ENCODE measurements around the gene NPL.

The NPL gene

DNA sequence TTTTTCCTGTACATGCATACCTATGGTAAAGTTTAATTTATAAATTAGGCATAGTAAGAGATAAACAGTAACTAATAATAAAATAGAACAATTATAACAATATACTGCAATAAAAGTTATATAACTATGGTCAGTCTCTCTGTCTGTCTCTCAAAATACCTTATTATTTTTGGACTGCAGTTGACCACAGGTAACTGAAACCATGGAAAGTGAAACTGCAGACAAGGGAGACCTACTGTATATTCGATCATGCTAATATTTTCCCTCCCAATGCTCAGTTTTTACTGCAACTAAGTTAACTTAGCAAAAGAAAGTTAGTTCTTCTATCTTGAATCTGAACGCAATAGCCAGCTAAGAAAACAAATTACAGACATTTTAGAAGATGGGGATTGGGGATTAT lies 37.3 kb downstream of the NPL start:
- in situ Hi-C loops (cut with HindIII; ENCODE audit: low pct_ligation_motif_present, low sequenced_read_pairs) = no loop called here
- H3K4me3 ChIP-seq (ENCODE audit: low read depth, low read length) = no peak overlapping the region
- H3K27me3 ChIP-seq (replicated peaks) = no peaks in the 10 kb centered on the region
- H3K36me3 ChIP-seq (replicated peaks) = no peaks in the 10 kb centered on the region
- TF ChIP-seq, protein P1, sequence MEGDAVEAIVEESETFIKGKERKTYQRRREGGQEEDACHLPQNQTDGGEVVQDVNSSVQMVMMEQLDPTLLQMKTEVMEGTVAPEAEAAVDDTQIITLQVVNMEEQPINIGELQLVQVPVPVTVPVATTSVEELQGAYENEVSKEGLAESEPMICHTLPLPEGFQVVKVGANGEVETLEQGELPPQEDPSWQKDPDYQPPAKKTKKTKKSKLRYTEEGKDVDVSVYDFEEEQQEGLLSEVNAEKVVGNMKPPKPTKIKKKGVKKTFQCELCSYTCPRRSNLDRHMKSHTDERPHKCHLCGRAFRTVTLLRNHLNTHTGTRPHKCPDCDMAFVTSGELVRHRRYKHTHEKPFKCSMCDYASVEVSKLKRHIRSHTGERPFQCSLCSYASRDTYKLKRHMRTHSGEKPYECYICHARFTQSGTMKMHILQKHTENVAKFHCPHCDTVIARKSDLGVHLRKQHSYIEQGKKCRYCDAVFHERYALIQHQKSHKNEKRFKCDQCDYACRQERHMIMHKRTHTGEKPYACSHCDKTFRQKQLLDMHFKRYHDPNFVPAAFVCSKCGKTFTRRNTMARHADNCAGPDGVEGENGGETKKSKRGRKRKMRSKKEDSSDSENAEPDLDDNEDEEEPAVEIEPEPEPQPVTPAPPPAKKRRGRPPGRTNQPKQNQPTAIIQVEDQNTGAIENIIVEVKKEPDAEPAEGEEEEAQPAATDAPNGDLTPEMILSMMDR (IDR thresholded peaks at IDR 0.05; ENCODE audit: low read depth, low read length, missing control alignments) = no peak
- no peak for DNase-seq
- H3K27ac ChIP-seq = no peak overlapping the region

DNA sequence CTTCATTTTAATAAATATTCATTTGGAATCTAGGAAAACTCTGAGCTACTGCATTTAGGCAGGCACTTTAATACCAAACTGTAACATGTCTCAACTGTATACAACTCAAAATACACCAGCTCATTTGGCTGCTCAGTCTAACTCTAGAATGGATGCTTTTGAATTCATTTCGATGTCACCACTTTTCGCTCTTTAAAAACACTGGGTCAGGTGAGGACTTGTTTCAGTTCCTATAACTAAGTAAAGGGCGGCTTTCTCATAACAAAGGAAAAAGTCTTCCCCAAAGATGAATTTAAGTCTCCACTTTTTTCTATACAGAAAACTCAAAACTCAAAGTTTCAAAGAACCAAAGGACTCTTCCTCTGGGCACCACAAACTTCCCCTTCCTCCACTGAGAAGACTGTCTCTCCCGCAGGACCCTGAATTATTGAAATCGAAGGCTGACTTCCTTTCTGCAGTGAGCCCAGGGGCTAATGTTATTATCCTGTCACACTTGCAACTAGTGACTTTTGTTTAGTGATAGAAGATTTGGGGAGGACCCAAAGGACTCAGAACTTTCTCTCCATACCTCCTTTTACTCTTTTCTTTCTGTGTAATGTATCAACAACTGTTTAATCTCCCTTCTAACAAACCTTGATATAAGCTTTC lies 39.8 kb downstream of the NPL start:
- Histone ChIP-seq H3K36me3 (replicated peaks) (no peaks in the 10 kb centered on the region), H3K27ac (no peak overlapping the region), H3K4me3 (ENCODE audit: low read depth, low read length) (no peak overlapping the region), H3K27me3 (replicated peaks) (no peaks in the 10 kb centered on the region)
- in situ Hi-C loops (cut with HindIII; ENCODE audit: low pct_ligation_motif_present, low sequenced_read_pairs) = no loop called here
- DNase-seq = no peak
- TF ChIP-seq, protein P1 (IDR thresholded peaks at IDR 0.05; ENCODE audit: low read depth, low read length, missing control alignments) = no peak

DNA sequence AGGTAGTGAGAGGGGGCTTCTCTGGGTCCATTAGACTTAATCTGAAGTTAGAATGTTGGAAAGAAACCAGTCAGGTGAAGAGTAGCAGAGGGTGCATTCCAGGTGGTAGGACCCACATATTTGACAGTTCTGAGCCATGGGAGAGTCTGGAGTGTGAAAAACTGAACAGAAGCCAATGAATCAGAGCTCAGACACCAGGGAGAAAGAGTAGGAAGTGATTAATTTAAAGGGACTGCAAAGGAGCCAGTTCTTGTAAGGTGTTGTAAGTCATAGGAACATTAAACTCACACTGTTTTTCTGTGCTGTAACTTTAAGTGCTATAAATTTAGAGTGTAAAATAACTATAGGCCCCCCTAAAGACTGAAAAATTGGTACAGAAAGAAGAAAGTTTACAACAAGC lies 43.7 kb downstream of the NPL start:
- DNase-seq = peak; percentile 14
- in situ Hi-C loops (cut with HindIII; ENCODE audit: low pct_ligation_motif_present, low sequenced_read_pairs) = no loop called here

DNA sequence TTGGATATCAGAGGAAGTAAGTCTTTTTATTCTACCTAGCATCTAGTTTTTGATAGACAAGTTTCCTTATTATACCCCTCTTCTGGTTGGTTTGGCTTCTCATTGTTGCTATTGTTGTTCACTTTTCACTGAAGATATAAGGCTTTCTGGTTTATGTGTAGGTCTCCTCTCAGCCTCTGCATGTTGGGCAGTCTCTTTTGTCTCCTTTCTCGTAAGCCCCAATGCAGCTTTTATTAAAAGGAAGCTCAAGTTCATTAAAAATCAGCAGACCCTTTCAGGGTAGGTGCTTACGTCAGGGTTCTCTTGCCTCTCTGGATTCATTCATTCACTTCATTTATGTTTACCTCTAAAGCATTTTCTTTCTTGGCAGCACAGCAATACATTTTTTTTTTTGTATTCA lies 44.8 kb downstream of the NPL start:
- in situ Hi-C loops (cut with HindIII; ENCODE audit: low pct_ligation_motif_present, low sequenced_read_pairs) = no loop called here

More for the DNA sequence above, 43.7 kb downstream of the NPL start:
- no peak overlapping the region for H3K4me3 ChIP-seq (ENCODE audit: low read depth, low read length)
- TF ChIP-seq, protein P1 (IDR thresholded peaks at IDR 0.05; ENCODE audit: low read depth, low read length, missing control alignments) = no peak
- H3K36me3 ChIP-seq (replicated peaks) = no peaks in the 10 kb centered on the region
- no peaks in the 10 kb centered on the region for H3K27me3 ChIP-seq (replicated peaks)
- no peak overlapping the region for H3K27ac ChIP-seq

DNA sequence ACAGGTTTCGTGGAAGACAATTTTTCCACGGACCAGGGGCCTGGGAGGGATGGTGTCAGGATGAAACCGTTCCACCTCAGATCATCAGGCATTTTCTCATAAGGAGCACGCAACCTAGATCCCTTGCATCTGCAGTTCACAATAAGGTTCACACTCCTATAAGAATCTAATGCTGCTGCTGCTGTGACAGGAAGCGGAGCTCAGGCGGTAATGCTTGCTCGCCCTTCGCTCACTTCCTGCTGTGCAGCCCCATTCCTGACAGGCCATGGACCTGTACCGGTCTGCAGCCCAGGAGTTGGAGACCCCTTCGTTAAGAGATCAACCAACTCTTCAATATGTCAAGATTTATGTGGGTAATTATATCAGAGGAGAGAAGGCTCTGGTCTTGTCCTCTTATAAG lies 46.2 kb downstream of the NPL start:
- Histone ChIP-seq H3K27me3 (replicated peaks) (no peaks in the 10 kb centered on the region), H3K36me3 (replicated peaks) (no peaks in the 10 kb centered on the region), H3K27ac (no peak overlapping the region), H3K4me3 (ENCODE audit: low read depth, low read length) (no peak overlapping the region)
- in situ Hi-C loops (cut with HindIII; ENCODE audit: low pct_ligation_motif_present, low sequenced_read_pairs) = no loop called here
- no peak for DNase-seq
- TF ChIP-seq, protein P1 (IDR thresholded peaks at IDR 0.05; ENCODE audit: low read depth, low read length, missing control alignments) = no peak

More for the DNA sequence above, 44.8 kb downstream of the NPL start:
- H3K4me3 ChIP-seq (ENCODE audit: low read depth, low read length) = no peak overlapping the region
- no peaks in the 10 kb centered on the region for H3K27me3 ChIP-seq (replicated peaks)
- H3K36me3 ChIP-seq (replicated peaks) = no peaks in the 10 kb centered on the region
- TF ChIP-seq, protein P1 (IDR thresholded peaks at IDR 0.05; ENCODE audit: low read depth, low read length, missing control alignments) = no peak
- H3K27ac ChIP-seq = no peak overlapping the region
- DNase-seq = no peak
